Omental fat pad (tissue), 4 donors: ENCODE results near the gene SLC25A10. TPM values are rescaled to one million over a fixed set of nuclear protein-coding genes. Genes with fewer than 3 reads are reported as not detected.

Experiments
- ATAC-seq: fragments of 150-250 bp; one replicate; pipeline ENCODE4 v1.9.1; 2016; ENCODE audit warnings: mild to moderate bottlenecking, moderate library complexity; ENCODE audit not compliant: low FRiP score
- DNase-seq: peaks from one replicate; pipeline ENCODE4 v3.0.0-alpha.2; 2019; ENCODE audit warnings: low spot score
- CTCF ChIP-seq, 3 donors: fragments of 450-650 bp; IDR thresholded peaks; one replicate each; pipeline ENCODE4 v1.5.1; 2016 to 2017; ENCODE audit warnings: antibody characterized with exemption in 3 of 3, mild to moderate bottlenecking in 3 of 3, moderate library complexity in 2 of 3
- total RNA-seq, 4 donors: library from RNA; depleted of rRNA; stranded (reverse); fragments of >200 nt; gene quantifications; one replicate each; pipeline ENCODE4 v1.1.0, GENCODE V29; 2016

The SLC25A10 gene
- total RNA-seq, 4 donors from 2014 or later = 11.4 to 22.4 (median 14.0) TPM

GRCh38 chr17:81682565-81683207 is 29.4 kb upstream of the SLC25A10 start:
- ATAC-seq = no peak
- no peak for DNase-seq
- TF ChIP-seq CTCF (IDR thresholded peaks at IDR 0.05) = no peak

- no peak for DNase-seq
- peak; percentile 15 for ATAC-seq
- no peak for TF ChIP-seq CTCF (IDR thresholded peaks at IDR 0.05)
Measured at GRCh38 chr17:81683208-81683583, 28.9 kb upstream of the SLC25A10 start.

GRCh38 chr17:81683584-81684441 is 28.3 kb upstream of the SLC25A10 start, which contains the start of the genes ARL16 and HGS:
Gene ARL16 (minus strand): TSS chr17:81683797. CDS start chr17:81683753, 44 bp downstream.
Gene HGS (plus strand): TSS chr17:81684011. CDS start chr17:81684067, 56 bp downstream.
- ATAC-seq (peak; percentile 95), DNase-seq (peak; percentile 92)
- TF ChIP-seq CTCF (IDR thresholded peaks at IDR 0.05) = no peak

- DNase-seq = no peak
- no peak for ATAC-seq
- TF ChIP-seq CTCF (IDR thresholded peaks at IDR 0.05) = no peak
Measured at GRCh38 chr17:81684442-81684911, 27.6 kb upstream of the SLC25A10 start.

GRCh38 chr17:81685108-81685507 is 27.0 kb upstream of the SLC25A10 start:
- TF ChIP-seq CTCF (IDR thresholded peaks at IDR 0.05) = no peak
- ATAC-seq (no peak), DNase-seq (no peak)

GRCh38 chr17:81686614-81687013 is 25.5 kb upstream of the SLC25A10 start:
- ATAC-seq (no peak), DNase-seq (no peak)
- TF ChIP-seq CTCF (IDR thresholded peaks at IDR 0.05) = no peak
